Astrocyte of the spinal cord (primary cell): ENCODE results near the gene C1orf56.
"Not testable (repeated sequence)": the region's sequence is repeated elsewhere in the genome, so short reads cannot be mapped to it uniquely, and the experiment has no call there.

Source experiments
- DNase-seq: peaks from one replicate; pipeline ENCODE4 v3.0.0; 2011; ENCODE audit warnings: low read depth, low spot score
- H3K4me3 ChIP-seq: 2 replicates; pipeline ENCODE4 v1.5.1; 2011; ENCODE audit warnings: low read depth, mild to moderate bottlenecking, low read length, moderate library complexity
- in situ Hi-C: cut with HindIII; loops from 2 replicates; pipeline ENCODE4 v1.10.0; 2017; ENCODE audit warnings: low sequenced_read_pairs
- TF ChIP-seq, protein P1 (sequence below): IDR thresholded peaks from 2 replicates; pipeline ENCODE4 v1.5.1; 2012; ENCODE audit warnings: low read depth, mild to moderate bottlenecking, low read length, inconsistent platforms

C1orf56 gene

GRCh38 chr1:151085953-151086559 is 38.5 kb downstream of the C1orf56 start:
- TF ChIP-seq, protein P1, sequence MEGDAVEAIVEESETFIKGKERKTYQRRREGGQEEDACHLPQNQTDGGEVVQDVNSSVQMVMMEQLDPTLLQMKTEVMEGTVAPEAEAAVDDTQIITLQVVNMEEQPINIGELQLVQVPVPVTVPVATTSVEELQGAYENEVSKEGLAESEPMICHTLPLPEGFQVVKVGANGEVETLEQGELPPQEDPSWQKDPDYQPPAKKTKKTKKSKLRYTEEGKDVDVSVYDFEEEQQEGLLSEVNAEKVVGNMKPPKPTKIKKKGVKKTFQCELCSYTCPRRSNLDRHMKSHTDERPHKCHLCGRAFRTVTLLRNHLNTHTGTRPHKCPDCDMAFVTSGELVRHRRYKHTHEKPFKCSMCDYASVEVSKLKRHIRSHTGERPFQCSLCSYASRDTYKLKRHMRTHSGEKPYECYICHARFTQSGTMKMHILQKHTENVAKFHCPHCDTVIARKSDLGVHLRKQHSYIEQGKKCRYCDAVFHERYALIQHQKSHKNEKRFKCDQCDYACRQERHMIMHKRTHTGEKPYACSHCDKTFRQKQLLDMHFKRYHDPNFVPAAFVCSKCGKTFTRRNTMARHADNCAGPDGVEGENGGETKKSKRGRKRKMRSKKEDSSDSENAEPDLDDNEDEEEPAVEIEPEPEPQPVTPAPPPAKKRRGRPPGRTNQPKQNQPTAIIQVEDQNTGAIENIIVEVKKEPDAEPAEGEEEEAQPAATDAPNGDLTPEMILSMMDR: no peak
- DNase-seq: no peak
- no peak overlapping the region for H3K4me3 ChIP-seq
- in situ Hi-C loops: no loop called here

DNA sequence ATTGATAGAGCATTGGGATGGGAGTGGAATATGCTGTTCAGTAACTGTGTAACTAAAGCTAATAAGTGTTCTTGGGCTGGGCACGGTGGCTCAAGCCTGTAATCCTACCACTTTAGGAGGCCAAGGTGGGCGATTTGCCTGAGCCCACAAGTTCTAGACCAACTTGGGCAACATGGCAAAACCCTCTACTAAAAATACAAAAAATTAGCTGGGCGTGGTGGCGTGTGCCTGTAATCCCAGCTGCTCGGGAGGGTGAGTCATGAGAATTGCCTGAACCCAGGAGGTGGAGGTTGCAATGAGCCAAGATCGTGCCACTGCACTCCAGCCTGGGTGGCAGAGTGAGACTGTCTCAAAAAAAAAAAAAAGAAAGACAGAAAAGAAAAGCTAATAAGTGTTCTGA is 49.9 kb downstream of the C1orf56 start:
- DNase-seq, H3K4me3 ChIP-seq, in situ Hi-C loops: not testable (repeated sequence)

DNA sequence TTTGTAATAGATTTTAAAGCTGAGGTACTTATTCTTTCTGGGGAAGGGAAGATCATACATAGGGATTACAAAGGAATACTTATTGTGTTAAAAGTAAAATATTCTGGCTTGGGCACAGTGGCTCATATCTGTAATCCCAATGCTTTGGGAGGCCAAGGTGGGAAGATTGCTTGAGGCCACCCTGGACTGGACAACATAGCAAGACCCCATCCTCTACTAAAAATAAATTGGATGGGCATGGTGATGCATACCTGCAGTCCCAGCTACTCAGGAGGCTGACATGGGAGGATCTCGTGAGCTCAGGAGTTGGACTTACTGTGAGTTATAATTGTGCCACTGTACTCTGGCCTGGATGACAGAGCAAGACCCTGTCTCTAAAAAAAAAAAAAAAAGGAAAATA is 50.6 kb downstream of the C1orf56 start:
- no peak for DNase-seq
- TF ChIP-seq, protein P1: no peak
- no peak overlapping the region for H3K4me3 ChIP-seq
- in situ Hi-C loops: no loop called here
